ENCODE measurements around the gene ADORA1.

The ADORA1 gene

GRCh38 chr1:203187689-203188264, 60.3 kb downstream of the ADORA1 start:
- no peak for DNase-seq (ENCODE audit: low read depth)

DNA sequence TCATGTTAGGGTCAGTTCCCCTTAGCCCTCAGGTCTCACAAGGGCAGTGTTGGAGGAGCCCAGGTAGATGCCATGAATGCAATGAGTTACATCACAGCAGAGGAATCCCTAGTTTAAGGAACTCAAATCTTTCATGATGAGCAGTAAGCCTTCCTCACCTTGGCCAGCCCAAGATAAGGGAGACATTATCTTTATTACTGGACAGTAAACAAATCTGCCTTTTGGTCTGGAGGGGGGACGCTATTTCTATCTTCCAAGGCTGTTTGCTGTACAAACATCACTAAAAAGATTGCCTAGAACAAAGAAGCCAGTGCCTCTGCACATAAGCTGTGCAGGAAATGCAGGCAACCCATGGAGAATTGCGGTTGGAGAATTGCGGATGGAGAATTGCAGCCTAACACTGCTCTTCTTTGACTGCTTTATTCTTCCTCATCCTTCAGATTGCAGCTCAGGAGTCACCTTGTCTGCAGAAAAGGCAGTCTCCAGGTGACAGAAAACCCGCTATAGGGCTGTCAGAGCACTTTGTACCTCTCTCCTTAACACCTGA, 61.2 kb downstream of the ADORA1 start:
- no peak for DNase-seq (ENCODE audit: low read depth)

GRCh38 chr1:203189951-203190352, 62.4 kb downstream of the ADORA1 start:
- peak; percentile 44 for DNase-seq (ENCODE audit: low read depth)

- no peak for DNase-seq (ENCODE audit: low read depth)
Observed at GRCh38 chr1:203190949-203191348, 63.4 kb downstream of the ADORA1 start.

DNA sequence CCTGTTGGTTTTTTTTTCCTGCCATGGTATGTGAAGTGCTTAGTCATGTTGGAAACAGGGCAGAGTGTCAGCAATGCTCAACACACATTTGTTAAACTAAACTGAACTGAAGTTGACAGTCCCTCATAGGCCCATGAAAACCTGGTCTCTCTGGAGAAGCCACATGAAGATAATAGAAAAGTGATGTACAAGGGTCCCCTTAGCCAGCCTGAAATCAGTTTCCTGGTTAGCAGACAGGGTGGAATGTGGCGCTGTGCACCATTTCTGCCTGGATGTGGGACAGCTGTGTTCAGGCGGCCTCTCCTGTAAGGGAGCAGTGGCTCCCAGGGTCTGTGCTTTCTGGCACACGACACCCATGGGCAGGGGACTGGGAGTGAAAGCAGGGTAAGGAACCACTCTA, 68.8 kb downstream of the ADORA1 start:
- no peak for DNase-seq (ENCODE audit: low read depth)

- peak; percentile 96 for DNase-seq (ENCODE audit: low read depth)
Observed at GRCh38 chr1:203197625-203198024, 70.1 kb downstream of the ADORA1 start.

- DNase-seq (ENCODE audit: low read depth), result no peak
Observed at GRCh38 chr1:203199002-203199401, 71.5 kb downstream of the ADORA1 start.

GRCh38 chr1:203199481-203199815, 71.9 kb downstream of the ADORA1 start:
- no peak for DNase-seq (ENCODE audit: low read depth)

GRCh38 chr1:203199816-203200571, 72.5 kb downstream of the ADORA1 start:
- peak; percentile 96 for DNase-seq (ENCODE audit: low read depth)

GRCh38 chr1:203200916-203201315, 73.4 kb downstream of the ADORA1 start:
- DNase-seq (ENCODE audit: low read depth), result no peak

DNA sequence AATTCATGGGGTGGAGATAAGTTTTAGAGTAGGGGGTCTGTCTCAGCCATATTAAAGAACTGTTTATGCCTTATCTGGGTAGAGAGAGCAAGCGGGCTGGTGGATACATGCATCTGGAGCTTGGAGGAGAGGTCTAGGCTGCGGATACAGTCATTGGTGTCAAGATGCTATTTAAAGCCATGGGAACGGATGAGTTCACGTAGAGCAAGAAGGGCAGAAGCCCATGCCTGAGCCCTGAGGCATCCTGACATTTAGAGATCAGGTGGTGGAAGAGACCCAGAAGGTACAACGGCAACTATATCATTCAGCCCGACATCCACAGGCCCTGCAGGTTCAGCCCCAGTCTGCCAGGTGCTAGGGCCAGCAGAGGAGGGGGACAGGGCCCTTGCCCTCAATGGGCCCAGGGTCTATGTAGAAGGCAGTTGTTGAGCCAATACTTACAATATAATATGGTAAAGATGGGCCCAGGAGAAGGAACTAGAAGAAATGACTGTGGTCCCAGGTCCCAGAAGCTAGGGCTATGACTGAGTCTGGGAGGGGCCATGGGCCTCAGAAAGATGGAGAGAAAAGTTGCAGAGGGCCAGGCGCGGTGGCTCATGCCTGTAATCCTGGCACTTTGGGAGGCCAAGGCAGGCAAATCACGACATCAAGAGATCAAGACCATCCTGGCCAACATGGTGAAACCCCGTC, 74.1 kb downstream of the ADORA1 start:
- DNase-seq (ENCODE audit: low read depth), result no peak

DNA sequence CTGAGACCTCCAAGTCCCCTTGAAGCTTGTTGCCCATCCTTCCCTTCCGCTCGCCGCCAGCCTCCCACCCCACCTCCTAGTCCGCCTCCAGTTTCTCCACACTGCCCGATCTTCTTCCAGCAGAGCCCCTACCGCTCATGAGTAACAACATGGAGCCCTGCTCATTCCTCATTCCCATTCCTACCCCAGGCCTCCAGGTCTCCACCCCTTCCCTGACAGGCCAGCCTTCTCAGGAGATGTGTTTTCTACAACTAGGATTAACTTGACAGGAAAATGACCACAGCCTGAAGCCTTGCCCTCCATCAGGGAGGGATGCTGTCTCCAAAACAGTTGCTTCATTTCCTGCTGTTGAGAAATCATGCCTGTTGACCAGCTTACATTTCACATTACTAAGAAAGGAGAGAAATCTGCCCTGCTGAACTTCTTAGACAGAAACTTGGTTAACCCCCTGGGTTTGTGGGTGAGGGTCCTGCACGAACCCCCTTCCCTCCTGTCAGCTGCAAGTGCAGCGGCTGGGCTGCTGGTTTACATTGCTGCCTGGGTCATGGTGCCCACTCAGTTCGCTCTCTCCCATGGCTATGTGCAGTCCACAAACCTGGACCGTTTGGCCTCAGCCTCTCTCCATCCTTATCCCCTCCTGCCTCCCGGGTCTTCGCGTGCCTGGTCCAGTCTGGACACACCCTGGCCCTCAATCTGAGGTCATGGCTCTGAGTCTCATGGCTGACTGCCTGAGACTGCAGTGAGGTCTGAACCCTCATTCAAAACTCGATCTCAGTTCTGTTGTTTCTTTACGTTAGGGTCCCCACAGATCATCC, 75.1 kb downstream of the ADORA1 start:
- DNase-seq (ENCODE audit: low read depth), result peak; percentile 100

GRCh38 chr1:203204756-203205155, 77.2 kb downstream of the ADORA1 start:
- peak; percentile 62 for DNase-seq (ENCODE audit: low read depth)

DNA sequence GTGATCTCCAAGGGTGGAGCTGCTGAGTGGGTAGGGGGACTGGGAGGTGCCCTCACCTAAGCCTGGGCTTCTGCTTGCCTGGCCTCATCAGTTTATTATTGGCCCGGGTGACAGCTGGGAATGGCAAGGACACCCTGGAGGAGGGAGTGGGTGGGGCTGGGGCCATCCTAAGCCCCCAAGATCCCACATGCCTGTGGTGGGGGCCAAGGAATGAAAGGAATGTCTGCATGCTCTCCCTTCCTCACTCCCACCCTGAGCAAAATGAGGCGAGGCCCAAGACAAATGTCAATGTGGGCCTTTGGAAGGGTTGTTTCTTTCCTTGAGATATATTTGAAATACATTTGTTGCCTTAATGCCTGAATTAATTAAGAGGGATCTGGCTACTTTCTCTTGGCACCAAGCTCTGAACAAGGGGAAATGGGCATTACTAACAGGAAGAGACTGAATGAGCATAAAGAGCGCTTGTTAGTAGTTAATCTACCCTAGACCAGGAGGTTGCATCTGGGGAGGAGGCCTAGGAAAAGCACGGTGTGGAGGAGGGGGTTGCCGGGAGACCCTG, 78.7 kb downstream of the ADORA1 start:
- no peak for DNase-seq (ENCODE audit: low read depth)

- no peak for DNase-seq (ENCODE audit: low read depth)
Observed at GRCh38 chr1:203207751-203208150, 80.2 kb downstream of the ADORA1 start.

GRCh38 chr1:203208181-203208580, 80.7 kb downstream of the ADORA1 start:
- DNase-seq (ENCODE audit: low read depth), result no peak

- DNase-seq (ENCODE audit: low read depth), result no peak
Observed at GRCh38 chr1:203210350-203210749, 82.8 kb downstream of the ADORA1 start.

GRCh38 chr1:203210988-203211387, 83.5 kb downstream of the ADORA1 start:
- DNase-seq (ENCODE audit: low read depth), result no peak

- no peak for DNase-seq (ENCODE audit: low read depth)
Observed at GRCh38 chr1:203211812-203212211, 84.3 kb downstream of the ADORA1 start.

GRCh38 chr1:203213126-203213525, 85.6 kb downstream of the ADORA1 start:
- DNase-seq (ENCODE audit: low read depth), result no peak

GRCh38 chr1:203214871-203215270, 87.3 kb downstream of the ADORA1 start:
- no peak for DNase-seq (ENCODE audit: low read depth)

DNA sequence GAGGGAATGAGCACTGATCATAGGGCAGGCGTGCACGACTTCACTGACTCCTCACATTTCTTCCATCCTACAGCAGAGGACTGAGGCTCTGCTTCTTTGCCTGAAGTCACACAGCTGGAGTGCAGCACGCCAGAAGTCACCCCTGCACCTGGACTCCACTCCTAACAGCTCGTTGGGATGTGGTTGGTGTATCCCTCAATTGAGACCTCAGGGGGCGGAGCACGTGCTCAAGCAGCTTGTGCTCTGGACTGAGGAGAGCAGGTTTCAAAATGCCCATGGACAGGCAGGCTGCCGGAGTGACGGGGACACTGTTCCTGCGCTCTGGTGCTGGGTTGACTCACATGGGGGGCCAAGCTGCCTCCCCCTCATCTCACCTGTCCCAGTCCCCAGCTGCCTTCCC, 88.0 kb downstream of the ADORA1 start:
- no peak for DNase-seq (ENCODE audit: low read depth)

Measured in amniotic epithelial cell (primary cell).